Activated CD8-positive, alpha-beta T cell treated with anti-CD3 and anti-CD28 coated beads, Interleukin-2, amount 10 ng/mL, durations not matched to agents 7 days and 5 days (primary cell): ENCODE results near the gene COG5. TPM values are rescaled to one million over a fixed set of nuclear protein-coding genes. Genes with fewer than 3 reads are reported as not detected.

Source experiments
- ATAC-seq: fragments of 150-1000 bp; cut with Tn5 transposase; one replicate; pipeline ENCODE4 v1.10.0; 2021; ENCODE audit warnings: moderate library complexity
- CTCF ChIA-PET: fragments of 350-600 bp; sonication (Branson Sonifier 250); formaldehyde crosslinking; loops from one replicate; lab custom pipeline; 2021; ENCODE audit warnings: antibody characterized with exemption; lab: Charles Lee
- POLR2A ChIA-PET: fragments of 350-600 bp; sonication (Branson Sonifier 250); formaldehyde crosslinking; loops from one replicate; lab custom pipeline; 2021; ENCODE audit warnings: antibody characterized with exemption; lab: Charles Lee
- DNase-seq: peaks from one replicate; pipeline ENCODE4 v3.0.0-alpha.2; 2020
- H3K27ac Mint-ChIP-seq: one replicate; pipeline ENCODE4 v1.8.0; 2021; ENCODE audit warnings: mild to moderate bottlenecking, mixed read lengths
- H3K27me3 Mint-ChIP-seq: one replicate; pipeline ENCODE4 v1.8.0; 2021; ENCODE audit warnings: low read depth, mixed read lengths
- H3K36me3 Mint-ChIP-seq: one replicate; pipeline ENCODE4 v1.8.0; 2021; ENCODE audit warnings: low read depth, mixed read lengths
- H3K4me1 Mint-ChIP-seq: one replicate; pipeline ENCODE4 v1.8.0; 2021; ENCODE audit warnings: low read depth, mixed read lengths
- H3K4me3 Mint-ChIP-seq: one replicate; pipeline ENCODE4 v1.8.0; 2021; ENCODE audit warnings: mild to moderate bottlenecking, mixed read lengths
- H3K9me3 Mint-ChIP-seq: one replicate; pipeline ENCODE4 v1.8.0; 2022; ENCODE audit warnings: mixed read lengths; ENCODE audit not compliant: insufficient read depth
- total RNA-seq, 2 experiments: library from RNA; stranded (reverse); gene quantifications; one replicate each; pipeline ENCODE4 v1.2.3, GENCODE V29; 2021

Gene COG5
- total RNA-seq, 2 experiments from 2014 or later, result 31.3 to 31.8 TPM

GRCh38 chr7:107405559-107405958 lies 158.2 kb downstream of the COG5 start:
- Mint-ChIP-seq H3K36me3 (peaks cover 8% of the 10 kb centered on the region), H3K4me3 (no peak overlapping the region), H3K9me3 (no peaks in the 10 kb centered on the region), H3K4me1 (no peaks in the 10 kb centered on the region), H3K27me3 (no peaks in the 10 kb centered on the region), H3K27ac (no peak overlapping the region)
- ATAC-seq, result no peak
- ChIA-PET CTCF (no interaction called here), POLR2A (interaction anchor here (0.7 kb wide), 1 partner anchor 350 kb away, joined by 3 read pairs; no protein-coding TSS in a partner anchor)
- no peak for DNase-seq

DNA sequence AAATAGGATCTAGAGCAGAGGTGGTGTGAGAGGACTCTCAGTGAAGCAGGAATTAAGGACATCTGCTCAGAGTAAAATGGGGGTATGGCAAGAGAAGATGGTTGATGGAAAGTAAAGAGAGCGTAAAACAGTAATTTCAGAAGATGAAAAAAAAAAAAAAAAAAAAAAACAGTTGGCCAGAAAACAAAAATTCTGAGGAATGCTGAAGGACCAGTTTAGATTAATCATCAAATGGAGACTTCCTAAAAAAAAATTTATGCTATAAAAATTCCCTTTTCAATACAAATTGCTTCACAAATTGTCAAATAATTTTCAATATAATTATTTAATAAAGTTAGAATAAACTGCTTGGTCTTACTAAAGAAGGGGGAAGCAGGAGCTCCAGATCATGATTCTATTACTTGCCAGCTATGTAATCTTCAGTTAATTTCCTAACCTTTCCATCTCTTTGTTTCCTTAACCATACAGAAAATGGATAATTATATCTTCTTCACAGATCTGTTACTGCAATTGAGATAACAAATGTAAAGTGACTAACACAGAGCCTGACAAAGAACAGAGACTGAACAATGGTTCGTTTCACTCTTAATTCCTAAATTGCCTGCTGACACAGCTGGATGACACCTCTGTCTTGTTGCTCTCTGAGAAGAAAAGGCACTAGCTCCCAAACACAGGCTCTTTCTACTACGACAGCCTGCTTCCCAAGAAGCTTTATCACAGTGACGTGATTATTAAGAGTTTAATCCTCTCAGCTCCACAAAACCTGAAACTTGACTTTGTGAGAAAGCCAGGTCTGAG lies 158.8 kb downstream of the COG5 start:
- Mint-ChIP-seq H3K4me1 (no peaks in the 10 kb centered on the region), H3K9me3 (no peaks in the 10 kb centered on the region), H3K4me3 (no peak overlapping the region), H3K36me3 (peaks cover 6% of the 10 kb centered on the region), H3K27me3 (no peaks in the 10 kb centered on the region), H3K27ac (no peak overlapping the region)
- ChIA-PET CTCF (no interaction called here), POLR2A (interaction anchor here (0.7 kb wide), 1 partner anchor 351 kb away, joined by 3 read pairs; no protein-coding TSS in a partner anchor)
- DNase-seq, result no peak
- no peak for ATAC-seq

- H3K4me3 Mint-ChIP-seq, result no peak overlapping the region
- POLR2A ChIA-PET, result no interaction called here
- H3K4me1 Mint-ChIP-seq, result no peaks in the 10 kb centered on the region
- H3K36me3 Mint-ChIP-seq, result peaks cover 5% of the 10 kb centered on the region
- no peak for ATAC-seq
- no peak for DNase-seq
- H3K27me3 Mint-ChIP-seq, result no peaks in the 10 kb centered on the region
- no peaks in the 10 kb centered on the region for H3K9me3 Mint-ChIP-seq
- CTCF ChIA-PET, result no interaction called here
- no peak overlapping the region for H3K27ac Mint-ChIP-seq
Measured at GRCh38 chr7:107398161-107398560, 165.6 kb downstream of the COG5 start.

GRCh38 chr7:107396990-107397389 lies 166.7 kb downstream of the COG5 start:
- H3K4me1 Mint-ChIP-seq, result no peaks in the 10 kb centered on the region
- no peak for DNase-seq
- no peaks in the 10 kb centered on the region for H3K9me3 Mint-ChIP-seq
- no peaks in the 10 kb centered on the region for H3K27me3 Mint-ChIP-seq
- ATAC-seq, result no peak
- H3K36me3 Mint-ChIP-seq, result peaks cover 5% of the 10 kb centered on the region
- POLR2A ChIA-PET, result no interaction called here
- H3K27ac Mint-ChIP-seq, result no peak overlapping the region
- CTCF ChIA-PET, result no interaction called here
- no peak overlapping the region for H3K4me3 Mint-ChIP-seq

DNA sequence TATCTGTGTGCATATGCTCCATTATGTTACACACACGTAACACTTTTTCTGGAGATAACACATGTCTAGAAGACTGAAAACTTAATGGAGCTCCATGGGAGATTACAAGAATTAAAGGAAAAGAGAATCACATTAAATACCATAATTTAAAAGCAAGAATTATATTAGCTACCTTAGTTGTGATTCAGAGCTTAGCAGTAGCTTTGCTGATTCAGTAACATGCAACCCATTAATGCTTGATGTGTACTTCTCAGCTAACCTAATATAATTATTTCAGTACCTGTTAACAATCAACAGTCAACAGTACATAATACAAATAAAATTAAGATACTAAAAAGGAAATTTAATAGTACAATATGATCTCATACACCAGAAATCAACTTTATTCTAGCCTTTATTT lies 167.6 kb downstream of the COG5 start:
- ATAC-seq (no peak), DNase-seq (no peak)
- Mint-ChIP-seq H3K4me3 (no peak overlapping the region), H3K9me3 (no peaks in the 10 kb centered on the region), H3K4me1 (no peaks in the 10 kb centered on the region), H3K27ac (no peak overlapping the region), H3K36me3 (peaks cover 5% of the 10 kb centered on the region), H3K27me3 (no peaks in the 10 kb centered on the region)
- POLR2A ChIA-PET, result no interaction called here
- CTCF ChIA-PET, result no interaction called here

DNA sequence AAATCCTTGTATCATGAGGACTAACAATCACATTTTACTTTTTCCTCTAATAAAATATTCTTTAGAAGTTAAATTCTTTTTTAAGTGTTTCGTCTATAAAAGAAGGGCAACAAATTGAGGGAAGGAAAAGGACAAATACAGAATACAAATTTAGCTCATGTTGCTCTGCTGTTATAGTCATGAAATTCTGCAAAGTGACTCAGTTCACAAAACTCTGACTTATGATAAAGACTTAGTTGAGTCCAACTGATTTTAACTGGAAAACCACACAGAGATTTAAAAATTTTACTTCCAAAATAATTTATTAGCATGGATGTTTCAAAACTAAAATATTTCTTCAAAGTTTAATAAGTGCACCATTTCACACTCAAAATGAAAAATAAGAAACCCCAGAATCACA lies 168.9 kb downstream of the COG5 start:
- H3K9me3 Mint-ChIP-seq, result no peaks in the 10 kb centered on the region

GRCh38 chr7:107394276-107394675 lies 169.4 kb downstream of the COG5 start:
- no peak for ATAC-seq
- no peaks in the 10 kb centered on the region for H3K9me3 Mint-ChIP-seq
- no peak overlapping the region for H3K27ac Mint-ChIP-seq
- no peak for DNase-seq
- POLR2A ChIA-PET, result no interaction called here
- no peaks in the 10 kb centered on the region for H3K4me1 Mint-ChIP-seq
- CTCF ChIA-PET, result interaction anchor here (0.7 kb wide), 1 partner anchor 27 kb away, joined by 3 read pairs; no protein-coding TSS in a partner anchor
- peaks cover 3% of the 10 kb centered on the region for H3K36me3 Mint-ChIP-seq
- no peaks in the 10 kb centered on the region for H3K27me3 Mint-ChIP-seq
- H3K4me3 Mint-ChIP-seq, result no peak overlapping the region

More for the DNA sequence above, 168.9 kb downstream of the COG5 start:
- no peak overlapping the region for H3K4me3 Mint-ChIP-seq
- no peaks in the 10 kb centered on the region for H3K4me1 Mint-ChIP-seq
- ATAC-seq, result no peak
- H3K36me3 Mint-ChIP-seq, result peaks cover 5% of the 10 kb centered on the region
- ChIA-PET CTCF (interaction anchor here (0.7 kb wide), 1 partner anchor 28 kb away, joined by 3 read pairs; no protein-coding TSS in a partner anchor), POLR2A (no interaction called here)
- no peak overlapping the region for H3K27ac Mint-ChIP-seq
- H3K27me3 Mint-ChIP-seq, result no peaks in the 10 kb centered on the region
- DNase-seq, result no peak

DNA sequence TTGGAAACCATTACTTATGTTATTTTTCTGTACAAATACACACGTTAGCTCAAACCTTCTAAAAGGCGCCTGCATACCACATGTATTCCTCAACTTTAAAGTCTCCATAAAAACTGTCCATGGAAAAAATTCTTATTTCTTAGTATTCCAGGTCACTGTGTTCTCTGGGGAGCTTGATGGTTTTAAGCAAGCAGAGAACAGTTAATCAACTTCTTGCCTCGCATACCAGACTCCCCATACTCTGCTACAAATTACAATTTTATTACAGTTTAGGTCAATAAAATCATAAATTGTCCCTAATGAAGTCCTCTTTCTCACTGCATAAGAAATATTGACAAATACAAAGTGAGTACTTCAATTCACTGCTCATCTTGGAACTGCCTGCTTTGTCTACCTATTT lies 170.9 kb downstream of the COG5 start:
- H3K27ac Mint-ChIP-seq, result no peak overlapping the region
- no peak overlapping the region for H3K4me3 Mint-ChIP-seq
- H3K4me1 Mint-ChIP-seq, result no peaks in the 10 kb centered on the region
- POLR2A ChIA-PET, result no interaction called here
- no peaks in the 10 kb centered on the region for H3K36me3 Mint-ChIP-seq
- no peak for ATAC-seq
- CTCF ChIA-PET, result interaction anchor here (1.1 to 1.5 kb wide), 2 partner anchors 16 to 486 kb away, joined by 3 read pairs; no protein-coding TSS in a partner anchor
- DNase-seq, result no peak
- H3K27me3 Mint-ChIP-seq, result no peaks in the 10 kb centered on the region
- H3K9me3 Mint-ChIP-seq, result no peaks in the 10 kb centered on the region

- H3K27ac Mint-ChIP-seq, result no peak overlapping the region
- H3K9me3 Mint-ChIP-seq, result no peaks in the 10 kb centered on the region
- no peaks in the 10 kb centered on the region for H3K4me1 Mint-ChIP-seq
- ChIA-PET CTCF (no interaction called here), POLR2A (no interaction called here)
- H3K4me3 Mint-ChIP-seq, result no peak overlapping the region
- no peaks in the 10 kb centered on the region for H3K27me3 Mint-ChIP-seq
- DNase-seq, result no peak
- no peaks in the 10 kb centered on the region for H3K36me3 Mint-ChIP-seq
- no peak for ATAC-seq
Measured at GRCh38 chr7:107390916-107391315, 172.8 kb downstream of the COG5 start.

GRCh38 chr7:107388604-107389003 lies 175.1 kb downstream of the COG5 start:
- POLR2A ChIA-PET, result no interaction called here
- Mint-ChIP-seq H3K9me3 (no peaks in the 10 kb centered on the region), H3K27ac (no peak overlapping the region), H3K4me3 (no peak overlapping the region), H3K36me3 (no peaks in the 10 kb centered on the region), H3K27me3 (no peaks in the 10 kb centered on the region), H3K4me1 (no peaks in the 10 kb centered on the region)
- CTCF ChIA-PET, result no interaction called here
- no peak for ATAC-seq
- no peak for DNase-seq

DNA sequence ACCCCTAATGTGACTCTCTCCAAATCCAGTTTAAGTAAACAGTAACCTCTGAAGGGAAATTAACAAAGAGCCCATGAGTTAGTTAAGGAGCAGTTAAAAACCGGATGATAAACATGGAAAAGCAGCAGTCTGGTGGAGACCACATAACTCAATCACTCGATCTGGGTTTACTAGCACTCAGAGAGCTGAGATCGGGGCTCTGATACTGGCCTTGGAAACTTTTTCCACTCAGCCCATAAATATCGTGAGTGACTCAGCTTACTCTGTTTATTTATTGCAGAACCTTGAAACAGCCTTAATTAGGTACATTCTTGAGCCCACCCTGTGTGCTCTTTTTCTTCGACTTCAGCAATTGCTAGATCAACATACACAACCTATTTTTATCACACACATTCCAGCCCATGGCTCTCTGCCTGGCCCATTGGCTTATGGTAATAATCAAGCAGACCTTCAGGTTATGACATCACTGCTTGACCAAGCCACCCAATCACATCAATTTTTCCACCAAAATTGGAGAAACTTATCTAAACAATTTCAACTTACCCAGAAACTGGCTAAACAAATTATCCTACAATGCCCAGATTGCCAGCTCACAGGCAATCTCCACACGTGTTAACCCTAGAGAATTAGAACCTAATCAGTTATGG lies 176.0 kb downstream of the COG5 start:
- Mint-ChIP-seq H3K27me3 (no peaks in the 10 kb centered on the region), H3K9me3 (no peaks in the 10 kb centered on the region), H3K4me3 (no peak overlapping the region), H3K27ac (no peak overlapping the region), H3K36me3 (no peaks in the 10 kb centered on the region), H3K4me1 (no peaks in the 10 kb centered on the region)
- DNase-seq (no peak), ATAC-seq (no peak)
- ChIA-PET POLR2A (no interaction called here), CTCF (interaction anchor here (1.0 kb wide), 1 partner anchor 12 kb away, joined by 3 read pairs; no protein-coding TSS in a partner anchor)

GRCh38 chr7:107387128-107387527 lies 176.6 kb downstream of the COG5 start:
- Mint-ChIP-seq H3K27me3 (no peaks in the 10 kb centered on the region), H3K36me3 (no peaks in the 10 kb centered on the region), H3K4me3 (no peak overlapping the region), H3K9me3 (no peaks in the 10 kb centered on the region), H3K27ac (no peak overlapping the region), H3K4me1 (no peaks in the 10 kb centered on the region)
- POLR2A ChIA-PET, result no interaction called here
- DNase-seq (no peak), ATAC-seq (no peak)
- CTCF ChIA-PET, result interaction anchor here (1.0 kb wide), 1 partner anchor 13 kb away, joined by 3 read pairs; no protein-coding TSS in a partner anchor
